Right atrium auricular region (tissue), 2 donors: ENCODE results near the gene HIKESHI. TPM values are rescaled to one million over a fixed set of nuclear protein-coding genes. Genes with fewer than 3 reads are reported as not detected.
A peak's percentile ranks its signal among the peaks of the same experiment; 100 is the strongest.

Source experiments
- DNase-seq: peaks from one replicate; pipeline ENCODE4 v3.0.0-alpha.2; 2019; ENCODE audit warnings: low spot score
- H3K27ac ChIP-seq, 2 donors: fragments of 200-600 bp; sonication (generic); 1 replicate in 1 of 2; 2 replicates in 1 of 2; pipeline ENCODE4 v1.5.1; 2016 to 2019
- H3K27me3 ChIP-seq, 2 donors: fragments of 200-600 bp; sonication (generic); one replicate each; pipeline versions ENCODE4 v1.5.1 to v1.6.0; 2017 to 2019
- H3K36me3 ChIP-seq: fragments of 200-600 bp; sonication (generic); one replicate; pipeline ENCODE4 v1.5.1; 2016
- H3K4me1 ChIP-seq, 2 donors: fragments of 200-600 bp; sonication (generic); one replicate each; pipeline versions ENCODE4 v1.5.1 to v1.6.0; 2017 to 2019
- H3K4me3 ChIP-seq, 2 donors: fragments of 200-600 bp; sonication (generic); 1 replicate in 1 of 2; 2 replicates in 1 of 2; pipeline ENCODE4 v1.5.1; 2017 to 2019; ENCODE audit warnings: mild to moderate bottlenecking in 1 of 2, moderate library complexity in 1 of 2
- H3K9me3 ChIP-seq, 2 donors: fragments of 200-600 bp; sonication (generic); one replicate each; pipeline ENCODE4 v1.5.1; 2019
- CTCF ChIP-seq, 2 donors: fragments of 200-600 bp; sonication (generic); IDR thresholded peaks; one replicate each; pipeline ENCODE4 v1.5.1; 2019; ENCODE audit warnings: antibody characterized with exemption in 2 of 2
- total RNA-seq, 2 donors: library from RNA; depleted of rRNA; stranded (reverse); fragments of >200 nt; gene quantifications; one replicate each; pipeline ENCODE4 v1.1.0, GENCODE V29; 2016

HIKESHI gene
- total RNA-seq, 2 donors from 2014 or later, result 33.9 to 49.8 TPM

- no peak for DNase-seq
- Histone ChIP-seq H3K9me3 (no peaks in the 10 kb centered on the region), H3K27me3 (no peaks in the 10 kb centered on the region), H3K4me3 (no peak overlapping the region), H3K36me3 (peaks cover 21% of the 10 kb centered on the region), H3K27ac (no peak overlapping the region), H3K4me1 (no peaks in the 10 kb centered on the region)
- no peak for TF ChIP-seq CTCF (IDR thresholded peaks at IDR 0.05)
These were observed 39.7 kb upstream of the HIKESHI start for GRCh38 chr11:86262387-86262786.

GRCh38 chr11:86264649-86265048, 37.4 kb upstream of the HIKESHI start:
- Histone ChIP-seq H3K9me3 (no peaks in the 10 kb centered on the region), H3K4me1 (no peaks in the 10 kb centered on the region), H3K36me3 (peaks cover 14% of the 10 kb centered on the region)

GRCh38 chr11:86265194-86265593, 36.8 kb upstream of the HIKESHI start:
- Histone ChIP-seq H3K4me3 (no peak overlapping the region), H3K27me3 (no peaks in the 10 kb centered on the region), H3K27ac (no peak overlapping the region), H3K9me3 (no peaks in the 10 kb centered on the region), H3K4me1 (no peaks in the 10 kb centered on the region), H3K36me3 (peaks cover 14% of the 10 kb centered on the region)
- TF ChIP-seq CTCF (IDR thresholded peaks at IDR 0.05), result no peak
- DNase-seq, result no peak

More at GRCh38 chr11:86264649-86265048, 37.4 kb upstream of the HIKESHI start:
- Histone ChIP-seq H3K4me3 (no peak overlapping the region), H3K27me3 (no peaks in the 10 kb centered on the region), H3K27ac (no peak overlapping the region)
- no peak for DNase-seq
- no peak for TF ChIP-seq CTCF (IDR thresholded peaks at IDR 0.05)

- TF ChIP-seq CTCF (IDR thresholded peaks at IDR 0.05), result no peak
- no peaks in the 10 kb centered on the region for H3K9me3 ChIP-seq
- H3K27me3 ChIP-seq, result no peaks in the 10 kb centered on the region
- no peaks in the 10 kb centered on the region for H3K4me1 ChIP-seq
- no peak overlapping the region for H3K27ac ChIP-seq
- H3K36me3 ChIP-seq, result peaks cover 14% of the 10 kb centered on the region
- no peak overlapping the region for H3K4me3 ChIP-seq
- no peak for DNase-seq
These were observed 32.4 kb upstream of the HIKESHI start for GRCh38 chr11:86269645-86270044.

- H3K27me3 ChIP-seq, result no peaks in the 10 kb centered on the region
- H3K9me3 ChIP-seq, result no peaks in the 10 kb centered on the region
- peaks cover 25% of the 10 kb centered on the region for H3K36me3 ChIP-seq
- TF ChIP-seq CTCF (IDR thresholded peaks at IDR 0.05), result peak in 1 of 2 donors; percentile 19
- H3K4me3 ChIP-seq, result no peak overlapping the region
- DNase-seq, result no peak
- no peaks in the 10 kb centered on the region for H3K4me1 ChIP-seq
- no peak overlapping the region for H3K27ac ChIP-seq
These were observed 27.5 kb upstream of the HIKESHI start for GRCh38 chr11:86274503-86274902.

- DNase-seq, result no peak
- H3K36me3 ChIP-seq, result peaks cover 25% of the 10 kb centered on the region
- H3K27ac ChIP-seq, result no peak overlapping the region
- H3K4me1 ChIP-seq, result no peaks in the 10 kb centered on the region
- no peaks in the 10 kb centered on the region for H3K27me3 ChIP-seq
- no peak for TF ChIP-seq CTCF (IDR thresholded peaks at IDR 0.05)
- H3K9me3 ChIP-seq, result no peaks in the 10 kb centered on the region
- H3K4me3 ChIP-seq, result no peak overlapping the region
These were observed 27.0 kb upstream of the HIKESHI start for GRCh38 chr11:86274999-86275398.
